Activated effector memory CD4-positive, alpha-beta T cell treated with Interleukin-2 at 50 U/mL for 16 hours (primary cell): ENCODE data around the gene UNC13A.
A peak's percentile ranks its signal among the peaks of the same experiment; 100 is the strongest.

Experiments
- DNase-seq: peaks from one replicate; pipeline ENCODE4 v3.0.0-alpha.2; 2020

Gene UNC13A

DNA sequence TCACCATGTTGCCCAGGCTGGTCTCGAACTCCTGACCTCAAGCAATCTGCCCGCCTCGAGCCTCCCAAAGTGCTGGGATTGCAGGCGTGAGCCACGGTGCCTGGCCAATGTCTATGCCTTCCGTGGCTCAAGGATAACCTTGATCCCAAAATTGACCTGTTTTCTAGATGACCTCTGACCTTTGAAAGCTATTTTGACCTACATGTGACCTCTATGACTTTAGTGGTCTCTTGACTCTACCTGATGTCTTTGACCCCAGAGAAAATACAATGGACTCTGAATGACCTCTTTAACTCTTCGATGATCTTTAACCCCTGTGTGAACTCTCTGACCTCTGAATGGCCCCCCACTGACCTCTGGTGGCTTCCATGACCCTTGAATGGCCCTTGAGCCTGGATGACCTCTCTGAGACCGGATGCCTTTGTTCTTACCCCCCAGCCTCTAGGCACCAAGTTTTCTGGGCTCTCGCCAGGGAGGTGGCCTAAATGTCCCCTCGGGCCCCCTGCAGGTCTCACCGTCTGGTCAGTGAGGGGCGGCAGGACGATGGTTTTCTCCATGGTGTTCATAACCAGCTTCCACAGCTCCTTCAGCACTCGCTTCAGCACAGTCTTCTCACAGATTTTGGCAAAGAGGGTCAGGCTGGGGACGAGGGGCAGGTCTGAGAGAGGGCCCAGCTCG lies 63.7 kb downstream of the UNC13A start:
- DNase-seq: no peak

DNA sequence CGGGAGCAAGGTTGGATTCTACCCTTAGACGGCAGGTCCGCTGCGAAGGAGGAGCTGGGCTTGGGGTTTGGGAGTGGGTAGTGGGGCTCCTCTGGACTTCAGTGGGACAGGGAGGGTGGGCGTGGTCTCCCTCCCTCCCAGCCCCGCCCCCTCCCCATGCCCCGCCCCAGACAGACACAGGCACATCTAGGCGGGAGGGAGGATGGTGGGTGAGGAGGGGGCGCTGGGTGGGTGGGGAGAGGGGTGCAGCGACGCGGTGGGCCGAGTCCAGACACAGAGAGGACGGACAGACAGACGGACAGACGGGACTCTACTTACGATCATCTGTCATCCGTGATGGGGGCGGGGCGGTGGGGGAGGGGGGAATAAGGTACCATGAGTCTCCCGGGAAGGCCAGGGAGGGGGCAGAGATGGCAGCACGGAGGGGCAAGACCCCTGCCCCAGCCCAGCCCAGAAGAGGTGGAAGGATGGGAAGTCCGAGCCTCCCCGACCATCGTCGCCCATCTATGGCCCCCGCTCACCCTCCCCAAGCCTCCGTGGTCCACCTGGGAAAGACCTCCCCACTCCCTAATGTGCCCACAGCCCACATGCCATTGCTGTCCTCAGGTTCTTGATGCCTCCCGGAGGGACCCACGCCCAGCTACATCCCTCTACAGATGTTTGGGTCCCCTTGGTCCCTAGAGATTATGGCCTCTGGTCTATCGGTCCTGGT lies 64.8 kb downstream of the UNC13A start:
- no peak for DNase-seq

DNA sequence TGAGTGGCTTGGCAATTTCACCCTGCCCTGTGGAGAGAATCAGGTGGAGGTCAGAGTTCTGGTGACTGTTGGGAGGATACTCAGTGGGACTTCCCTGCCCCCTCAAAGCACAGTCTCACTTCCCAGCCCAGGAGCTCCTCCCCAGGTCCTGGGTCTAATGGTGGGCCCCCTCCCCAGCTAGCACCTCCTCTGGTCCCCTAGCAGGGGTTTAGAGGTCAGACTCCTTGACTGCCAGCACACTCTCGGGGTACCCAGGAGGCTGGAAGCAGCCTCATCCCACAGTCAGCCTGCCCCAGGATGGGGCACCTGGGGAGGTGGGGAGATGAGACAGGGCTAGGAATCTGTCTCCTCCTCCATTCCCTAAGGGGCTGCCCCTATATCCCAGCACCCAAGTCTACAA lies 67.5 kb downstream of the UNC13A start:
- DNase-seq: no peak

DNA sequence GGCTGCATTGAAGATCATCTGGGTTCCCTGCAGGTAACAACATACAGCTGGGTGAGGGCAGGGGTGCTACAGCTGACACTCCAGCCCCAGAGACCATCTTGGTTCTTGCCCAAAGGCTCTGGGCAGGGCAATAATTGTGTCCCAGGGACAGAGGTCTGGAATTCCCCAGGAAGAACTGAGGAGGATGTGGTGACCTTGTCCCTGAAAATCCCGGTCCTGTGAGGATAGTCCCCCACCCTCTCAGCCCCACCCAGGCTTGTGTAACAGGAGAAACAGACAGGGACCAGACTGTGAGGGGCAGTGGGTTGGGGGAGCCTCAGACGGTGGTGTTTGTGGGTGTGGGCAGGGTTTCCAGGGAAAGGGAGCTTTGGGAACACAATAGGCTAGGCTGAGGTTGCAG lies 69.2 kb downstream of the UNC13A start:
- no peak for DNase-seq

DNA sequence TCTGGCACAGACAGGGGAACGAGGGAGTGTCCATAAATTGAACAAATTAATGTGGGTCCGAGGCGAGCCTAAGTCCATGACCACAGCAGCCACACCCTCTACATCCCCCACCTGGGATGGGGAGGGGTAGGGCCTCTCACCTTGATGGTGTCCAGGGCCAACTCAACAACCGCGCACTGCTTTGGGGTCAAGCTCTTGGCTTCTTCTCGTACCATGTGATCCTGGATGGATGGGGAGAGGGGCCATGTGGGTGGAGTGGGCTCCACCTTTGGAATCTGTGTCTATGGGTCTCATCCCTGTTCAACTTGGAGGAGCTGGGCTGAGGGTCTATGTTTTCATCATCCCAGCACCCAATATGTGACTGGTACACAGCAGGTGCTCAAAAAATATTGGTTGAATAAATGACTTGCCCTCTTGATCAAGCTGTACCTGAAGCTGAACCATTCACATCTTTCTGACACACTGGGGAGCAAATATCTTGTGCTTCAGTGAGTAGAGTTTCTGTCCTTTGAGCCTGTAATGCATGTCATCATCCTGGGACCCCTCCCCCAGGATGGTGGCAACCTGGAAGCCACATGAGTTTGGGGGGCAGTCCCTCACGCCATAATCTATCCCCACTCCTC lies 69.8 kb downstream of the UNC13A start:
- DNase-seq: no peak

DNA sequence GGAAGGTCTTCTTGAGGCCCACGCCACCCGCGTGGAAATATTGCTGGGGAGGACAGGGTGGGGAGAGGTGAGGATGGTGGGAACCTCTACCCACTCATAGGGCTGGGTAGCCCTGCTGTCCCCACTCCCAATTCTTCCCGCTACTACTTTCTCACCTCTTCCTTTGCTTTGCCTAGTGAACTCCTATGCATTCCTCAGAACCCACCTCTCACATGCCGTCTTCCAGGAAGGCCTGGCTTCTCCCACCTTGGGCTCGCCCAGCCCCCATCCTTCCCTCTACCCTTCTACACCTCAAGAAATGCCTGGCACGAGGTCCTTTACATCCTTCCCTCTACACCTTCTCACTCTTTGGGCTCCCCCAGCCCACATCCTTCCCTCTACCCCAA lies 70.4 kb downstream of the UNC13A start:
- no peak for DNase-seq

DNA sequence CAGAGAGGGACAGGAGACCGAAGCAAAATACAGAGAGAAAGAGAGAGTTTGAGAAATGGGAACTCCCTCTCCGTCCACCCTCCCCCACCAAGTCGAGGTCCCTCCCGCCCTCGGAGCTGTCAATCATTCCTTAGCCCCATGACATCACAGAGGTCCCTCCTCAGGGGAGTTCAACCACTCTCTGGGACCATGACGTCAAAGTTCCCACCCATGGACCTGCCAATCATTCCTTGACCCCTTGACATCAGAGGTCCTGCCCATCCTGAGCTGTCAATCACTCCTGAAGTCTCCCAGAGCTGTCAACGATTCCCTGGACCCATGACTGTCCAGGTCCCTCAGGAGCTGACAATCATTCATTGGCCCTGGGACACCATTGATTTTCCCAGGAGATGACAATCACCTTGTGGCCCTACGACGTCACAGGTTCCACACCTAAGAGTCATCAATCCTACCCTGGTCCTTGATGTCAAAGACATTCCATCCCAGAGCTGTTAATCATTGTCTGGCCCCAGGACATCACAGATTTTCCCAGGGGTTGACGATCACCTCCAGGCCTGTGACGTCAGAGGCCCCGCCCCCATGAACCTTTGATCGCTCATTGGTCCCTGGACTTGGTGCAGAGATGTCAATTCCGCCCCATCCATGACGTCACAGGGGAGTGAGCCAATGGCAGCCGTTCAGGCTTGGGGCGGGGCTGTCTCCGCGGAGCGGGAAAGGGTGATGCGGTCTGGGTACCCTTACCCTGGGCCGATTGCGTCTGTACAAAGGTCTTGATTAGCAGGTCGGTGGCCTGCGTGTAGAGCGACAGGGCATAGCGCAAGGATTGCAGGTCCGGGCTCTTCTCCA lies 71.0 kb downstream of the UNC13A start:
- no peak for DNase-seq

DNA sequence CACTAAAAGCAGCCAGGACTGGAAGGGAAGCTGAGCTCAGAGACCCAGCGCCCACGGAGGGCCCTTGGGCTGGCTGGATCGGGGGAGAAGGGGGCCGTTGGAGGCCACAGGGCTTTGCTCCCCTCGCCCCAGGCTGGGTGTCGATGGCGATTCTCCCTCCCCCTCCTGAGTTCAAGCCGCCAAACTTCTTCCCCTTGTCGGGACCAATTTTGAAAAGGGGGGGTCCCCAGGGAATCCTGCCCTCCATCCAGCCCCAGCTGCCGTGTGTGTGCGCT lies 71.5 kb downstream of the UNC13A start:
- no peak for DNase-seq

DNA sequence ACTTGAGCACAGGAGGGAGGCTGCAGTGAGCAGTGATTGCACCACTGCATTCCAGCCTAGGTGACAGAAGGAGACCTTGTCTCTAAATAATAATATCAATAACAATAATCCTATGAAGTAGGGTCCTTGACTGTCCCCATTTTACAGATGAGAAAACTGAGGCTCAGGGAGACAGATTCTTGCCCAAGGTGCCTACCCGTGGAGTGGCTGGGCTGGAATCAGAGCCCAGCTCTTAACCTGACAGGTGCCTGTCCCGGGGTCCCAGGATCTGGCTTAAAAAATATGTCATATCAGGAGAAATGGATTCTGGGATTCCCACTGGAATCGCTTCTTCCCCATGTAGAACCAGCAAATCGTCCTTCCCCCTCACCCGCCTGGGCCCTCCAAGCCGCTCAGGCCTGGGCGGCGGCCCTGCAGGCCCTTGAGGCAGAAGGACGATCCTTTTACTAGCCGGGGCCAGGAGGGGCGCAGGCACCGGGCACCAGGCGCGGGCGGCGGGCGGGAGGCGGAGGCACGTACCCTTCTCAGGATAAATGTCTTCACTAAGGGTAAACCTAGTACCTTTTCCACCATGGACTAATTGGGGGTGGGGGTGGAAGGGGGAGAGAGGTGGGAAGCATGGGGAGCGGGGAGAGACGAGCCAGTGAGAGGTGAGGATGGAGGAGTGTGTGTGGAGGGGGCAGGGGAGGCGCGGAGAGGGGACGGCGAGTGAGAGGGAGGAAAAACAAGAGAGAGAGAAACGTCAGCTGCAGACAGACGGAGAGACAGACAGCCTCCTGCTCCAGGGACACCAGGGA lies 72.1 kb downstream of the UNC13A start:
- no peak for DNase-seq

DNA sequence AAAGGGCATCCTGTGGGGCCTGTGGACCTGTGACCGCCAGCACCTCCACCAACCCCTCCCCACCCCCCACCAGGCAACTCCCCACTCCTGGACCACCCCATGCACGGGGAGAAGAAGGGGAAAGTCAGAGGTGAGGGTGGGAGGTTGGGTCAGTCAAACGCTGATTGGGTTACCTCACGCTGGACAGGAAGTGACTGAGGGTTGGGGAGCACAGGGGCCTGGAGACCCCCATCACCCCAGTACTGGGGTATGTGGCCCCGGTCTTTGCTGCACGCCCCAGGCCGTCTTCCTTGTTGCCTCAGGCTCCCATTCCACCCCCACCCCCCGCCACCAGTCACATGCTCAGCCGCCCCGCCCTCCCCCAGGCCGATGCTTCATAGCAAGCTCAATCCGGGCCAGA lies 73.7 kb downstream of the UNC13A start:
- no peak for DNase-seq

DNA sequence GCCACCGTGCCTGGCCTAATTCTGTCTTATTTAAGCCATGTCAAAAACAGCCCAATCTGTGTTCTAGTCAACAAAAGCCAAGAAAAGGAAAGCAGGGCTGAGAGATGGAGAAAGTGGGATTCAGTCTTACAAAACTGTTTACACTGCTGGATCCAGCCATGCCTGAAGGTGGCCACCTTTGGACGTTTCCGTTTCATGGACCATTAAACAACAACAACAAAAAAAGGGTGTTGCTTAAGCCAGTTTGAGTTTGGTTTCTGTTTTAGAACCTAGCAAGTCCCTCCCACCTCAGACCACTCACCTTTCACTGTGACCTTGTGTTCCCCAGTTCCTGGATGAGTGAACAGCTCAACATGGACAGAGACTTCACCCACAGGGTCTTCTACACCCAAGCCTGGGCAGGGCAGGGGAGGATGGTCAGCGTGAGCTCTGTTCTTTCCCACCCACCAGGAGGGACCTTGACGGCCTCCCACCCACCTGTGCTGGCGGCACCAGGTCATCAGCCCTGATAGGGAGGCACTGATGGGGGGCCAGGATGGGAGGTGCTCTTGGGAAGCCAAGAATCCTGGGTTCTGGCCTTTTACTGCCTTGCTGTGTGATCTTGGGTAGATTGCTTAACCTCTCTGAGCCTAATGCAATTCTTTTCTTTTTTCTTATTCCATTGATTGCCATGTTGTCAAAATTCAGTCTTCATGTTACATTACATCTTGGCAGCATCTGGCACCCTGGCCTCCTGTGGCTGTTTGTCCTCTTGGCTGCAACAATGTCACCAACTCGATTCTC lies 76.5 kb downstream of the UNC13A start:
- no peak for DNase-seq

DNA sequence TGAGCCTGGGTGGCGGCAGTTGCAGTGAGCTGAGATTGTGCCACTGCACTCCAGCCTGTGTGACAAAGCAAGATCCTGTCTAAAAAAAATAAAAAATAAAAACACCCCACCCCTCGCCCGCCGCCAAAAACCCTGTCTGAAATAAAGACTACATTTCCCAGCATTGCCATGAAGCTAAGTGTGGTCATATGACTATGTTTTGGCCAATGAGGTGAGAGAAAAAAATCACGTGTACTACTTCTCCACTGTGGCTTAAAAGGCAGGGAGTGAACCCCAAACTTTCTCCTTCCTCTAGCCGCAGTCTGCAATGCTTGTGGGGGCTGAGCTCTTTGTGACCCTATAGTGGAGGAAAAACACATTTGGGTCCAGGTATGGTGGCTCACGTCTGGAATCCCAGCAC lies 77.8 kb downstream of the UNC13A start:
- no peak for DNase-seq

DNA sequence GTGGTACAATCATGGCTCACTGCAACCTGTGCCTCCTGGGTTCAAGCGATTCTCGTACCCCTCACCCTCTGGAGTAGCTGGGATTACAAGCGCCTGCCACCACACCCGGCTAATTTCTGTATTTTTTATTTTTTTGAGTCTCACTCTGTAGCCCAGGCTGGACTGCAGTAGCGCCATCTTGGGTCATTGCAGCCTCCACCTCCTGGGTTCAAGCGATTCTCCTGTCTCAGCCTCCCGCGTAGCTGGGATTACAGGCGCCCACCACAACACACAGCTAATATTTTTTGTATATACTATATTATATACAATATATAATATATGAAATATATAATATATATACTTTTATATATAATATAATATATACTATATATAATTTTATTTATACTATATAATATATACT lies 80.2 kb downstream of the UNC13A start:
- no peak for DNase-seq

DNA sequence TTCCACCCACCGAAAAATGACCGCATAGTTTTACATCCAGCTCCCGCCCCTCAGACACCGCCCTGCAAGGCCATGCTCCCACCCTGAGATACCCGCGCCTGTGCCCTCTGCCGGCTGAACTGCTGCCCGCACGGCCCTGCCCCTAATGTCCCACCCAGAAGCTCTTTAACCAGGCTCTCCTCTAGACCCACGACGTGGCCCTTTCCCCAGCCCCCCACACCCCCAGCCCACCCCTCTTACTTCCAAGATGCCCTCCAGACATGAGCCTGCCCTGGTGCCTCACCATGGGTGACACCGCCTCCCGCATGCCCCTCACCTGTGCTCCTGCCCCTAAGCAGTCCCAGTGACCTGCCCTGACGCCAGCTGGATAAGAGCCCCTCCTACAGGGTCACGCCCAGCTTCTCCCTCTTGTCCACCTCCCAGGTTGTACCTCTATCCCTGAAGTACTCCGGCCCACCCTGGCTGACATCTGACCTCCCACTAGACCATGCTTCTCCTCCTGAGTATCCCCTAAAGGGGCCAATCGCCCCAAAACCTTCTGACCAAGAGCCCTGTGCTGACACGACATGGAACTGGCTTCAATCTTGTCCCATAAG lies 81.5 kb downstream of the UNC13A start:
- DNase-seq: no peak

DNA sequence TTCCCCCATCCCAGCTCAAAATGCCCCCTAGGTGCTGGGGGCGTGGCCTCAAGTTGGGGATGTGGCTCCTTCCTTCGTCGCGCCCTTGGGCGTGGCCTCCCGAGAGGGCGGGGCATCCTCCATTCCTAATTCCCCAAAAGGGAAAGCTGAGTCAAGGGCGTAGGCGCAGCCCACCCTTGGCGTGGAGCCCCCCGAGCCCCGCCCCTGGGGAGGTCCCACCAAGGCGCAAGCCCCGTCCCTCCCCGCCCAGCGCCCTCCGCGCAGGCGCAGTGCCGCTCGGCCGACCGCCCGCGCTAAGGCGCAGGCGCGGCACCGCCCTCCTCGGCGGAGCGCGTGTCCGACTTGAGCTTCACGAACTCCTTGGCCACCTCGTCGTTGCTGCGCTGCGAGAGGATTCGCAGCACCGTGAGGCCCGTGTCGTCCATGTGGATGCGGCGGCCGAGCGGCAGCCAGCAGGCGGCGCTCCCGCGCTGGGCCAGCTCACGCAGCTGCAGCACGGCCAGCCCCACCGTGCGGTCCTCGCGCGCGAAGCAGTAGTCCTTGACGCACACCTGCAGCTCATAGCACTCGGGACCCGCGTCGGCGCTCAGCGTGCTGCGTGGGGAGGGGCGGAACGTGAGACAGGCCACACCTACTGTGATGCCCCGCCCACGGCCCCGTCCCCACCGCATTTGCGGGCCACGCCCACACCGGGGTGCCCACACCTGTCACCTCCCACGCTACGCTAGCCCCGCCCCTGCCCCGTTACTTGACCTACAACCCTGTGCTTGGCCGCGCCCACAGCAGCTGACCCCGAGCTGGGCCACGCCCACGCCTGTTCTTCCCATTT lies 82.2 kb downstream of the UNC13A start:
- DNase-seq: peak; percentile 63

DNA sequence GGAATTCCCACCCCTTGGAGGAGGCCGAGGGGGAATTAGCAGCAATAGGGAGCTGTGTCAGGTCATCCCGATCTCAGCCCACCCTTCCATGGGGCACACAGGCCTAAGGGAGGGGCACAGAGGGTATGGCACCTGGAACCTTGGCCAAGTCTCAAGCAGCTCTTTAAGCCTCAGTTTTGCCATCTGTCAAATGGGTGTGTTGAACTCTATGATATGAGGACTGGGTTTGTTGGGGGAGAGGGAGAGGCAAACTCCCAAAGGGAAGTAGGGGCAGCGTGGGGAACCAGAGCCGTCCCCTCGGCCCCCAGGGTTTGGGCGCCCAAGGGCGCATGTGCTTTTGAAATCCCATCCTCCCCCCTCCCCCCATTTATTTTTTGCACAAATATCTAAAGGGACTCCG lies 83.0 kb downstream of the UNC13A start:
- DNase-seq: no peak

DNA sequence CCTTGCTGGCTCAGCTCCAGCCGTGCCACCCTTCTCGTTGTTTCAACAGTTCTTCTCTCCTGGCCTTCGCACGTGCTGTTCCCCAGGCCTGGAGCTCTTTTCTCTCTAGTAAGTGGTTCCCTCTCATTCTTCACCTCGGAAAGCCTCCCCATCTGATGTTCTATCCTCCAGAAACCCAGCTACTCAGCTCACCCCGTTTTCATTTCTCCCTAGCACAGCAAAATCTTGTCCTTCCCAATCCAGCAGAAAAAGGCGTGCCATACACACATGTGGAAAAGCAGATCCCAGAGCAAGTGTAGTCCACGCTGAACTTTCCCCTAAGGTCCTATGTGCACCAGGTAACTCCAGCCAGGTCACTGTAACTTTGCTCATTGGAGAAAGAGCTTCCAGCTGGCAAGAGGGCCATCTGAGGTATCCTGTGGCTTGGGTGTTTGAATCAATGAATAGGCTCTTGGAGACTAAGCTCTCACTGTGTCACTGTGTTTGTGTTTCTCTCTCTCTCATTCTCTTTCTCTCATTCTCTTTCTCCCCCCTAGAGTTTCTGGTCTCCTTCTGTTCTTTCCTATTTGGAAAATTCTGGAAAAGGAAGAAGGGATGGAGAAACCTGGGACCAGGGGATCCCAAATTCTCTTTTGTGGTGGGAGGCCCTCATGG lies 83.7 kb downstream of the UNC13A start:
- DNase-seq: no peak

DNA sequence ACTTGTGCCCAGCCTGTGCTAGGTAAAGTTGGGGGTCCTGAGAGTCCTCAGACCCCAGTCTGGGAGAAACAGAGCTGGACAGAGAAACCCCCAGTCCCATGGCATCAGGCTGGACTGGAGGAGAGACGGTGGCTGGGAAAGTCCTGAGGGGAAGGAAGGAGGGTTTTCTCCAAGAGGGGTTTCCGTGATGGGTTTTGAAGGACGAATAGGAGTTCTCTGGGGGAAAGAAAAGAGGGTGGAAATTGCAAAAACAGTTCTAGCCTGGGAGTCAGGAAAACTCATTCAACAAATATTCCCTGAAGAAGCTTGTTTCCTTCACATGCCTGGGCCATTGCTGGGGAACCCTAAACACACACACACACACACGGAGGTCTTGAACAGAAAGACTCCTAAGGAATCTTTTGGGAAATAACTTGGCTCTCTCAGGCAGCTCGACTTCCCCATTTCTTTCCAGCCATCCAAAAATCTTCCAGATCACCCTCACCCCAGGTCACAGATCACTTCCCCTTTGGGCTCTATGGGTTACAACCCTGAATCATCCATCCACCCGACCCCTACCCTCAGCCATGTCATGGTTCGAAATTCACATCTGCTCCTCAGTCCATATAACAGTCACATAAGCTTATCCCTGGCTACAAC lies 85.2 kb downstream of the UNC13A start:
- DNase-seq: no peak

DNA sequence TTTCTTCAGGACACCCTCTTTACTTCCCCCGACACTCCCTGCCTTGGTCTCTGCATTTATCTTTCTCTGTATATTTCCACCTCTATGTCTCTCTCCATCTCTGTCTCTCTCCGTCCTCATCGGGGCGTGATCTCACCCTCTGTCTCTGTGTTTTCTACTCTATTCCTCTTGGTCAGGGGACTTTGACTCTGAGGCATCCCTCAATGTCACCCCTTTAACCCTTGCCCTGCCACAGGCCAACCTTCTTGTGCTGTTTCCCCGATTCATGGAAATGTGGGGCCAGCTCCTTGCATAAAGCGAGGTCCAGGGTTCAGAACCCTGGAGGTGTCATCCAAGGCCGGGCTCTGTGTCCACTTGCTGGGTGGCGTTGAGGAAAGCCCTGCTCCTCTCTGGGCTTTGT lies 85.9 kb downstream of the UNC13A start:
- DNase-seq: no peak

DNA sequence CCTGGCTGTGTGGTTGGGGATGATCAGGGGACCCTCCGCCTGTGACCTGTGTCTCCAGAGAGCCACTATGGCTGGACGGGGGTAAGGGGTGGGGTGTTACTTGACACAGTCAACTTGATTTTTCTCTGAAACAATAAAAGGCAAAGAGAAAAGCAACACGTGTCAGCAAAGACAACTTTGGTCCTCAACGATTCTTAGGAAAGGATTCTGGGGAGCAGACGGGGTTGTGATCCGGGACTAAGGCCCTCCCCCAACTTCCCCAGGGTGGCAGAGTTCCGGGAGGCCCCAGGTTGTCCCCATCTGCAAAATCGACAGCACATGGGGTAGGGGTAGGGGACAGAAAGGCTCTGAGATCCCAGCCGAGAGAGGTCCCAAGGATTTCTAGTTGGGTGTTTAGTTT lies 86.5 kb downstream of the UNC13A start:
- DNase-seq: no peak
